PFSK-1 (cell line): ENCODE measurements around the gene DENND10.

Experiments
- FOXP2 ChIP-seq: optimal IDR thresholded peaks from 2 replicates; pipeline ENCODE3; 2011; ENCODE audit warnings: borderline replicate concordance, control low read depth, inconsistent platforms; ENCODE audit not compliant: insufficient read depth; ENCODE audit errors: extremely low read length, extremely low read depth
- POLR2AphosphoS5 ChIP-seq: IDR thresholded peaks from 2 replicates; pipeline ENCODE4 v1.6.1; 2012; ENCODE audit warnings: low read depth, mild to moderate bottlenecking, control low read depth, low read length, moderate library complexity
- SIN3A ChIP-seq: IDR thresholded peaks from 2 replicates; pipeline ENCODE4 v1.6.1; 2012; ENCODE audit warnings: mild to moderate bottlenecking, low read length, moderate library complexity, borderline replicate concordance; ENCODE audit not compliant: insufficient read depth
- TAF1 ChIP-seq: IDR thresholded peaks from 2 replicates; pipeline ENCODE4 v1.6.1; 2012; ENCODE audit warnings: low read length, control low read depth, borderline replicate concordance; ENCODE audit not compliant: insufficient read depth
- TF ChIP-seq, protein P1 (sequence below), 2 experiments: IDR thresholded peaks; 2 replicates each; pipeline versions ENCODE4 v1.6.1 to v1.8.0; 2011 to 2012; ENCODE audit warnings: low read depth in 2 of 2, low read length in 2 of 2, control low read depth in 1 of 2, inconsistent platforms in 1 of 2, mild to moderate bottlenecking in 1 of 2, moderate library complexity in 1 of 2; ENCODE audit not compliant: insufficient read depth in 1 of 2

The DENND10 gene

DNA sequence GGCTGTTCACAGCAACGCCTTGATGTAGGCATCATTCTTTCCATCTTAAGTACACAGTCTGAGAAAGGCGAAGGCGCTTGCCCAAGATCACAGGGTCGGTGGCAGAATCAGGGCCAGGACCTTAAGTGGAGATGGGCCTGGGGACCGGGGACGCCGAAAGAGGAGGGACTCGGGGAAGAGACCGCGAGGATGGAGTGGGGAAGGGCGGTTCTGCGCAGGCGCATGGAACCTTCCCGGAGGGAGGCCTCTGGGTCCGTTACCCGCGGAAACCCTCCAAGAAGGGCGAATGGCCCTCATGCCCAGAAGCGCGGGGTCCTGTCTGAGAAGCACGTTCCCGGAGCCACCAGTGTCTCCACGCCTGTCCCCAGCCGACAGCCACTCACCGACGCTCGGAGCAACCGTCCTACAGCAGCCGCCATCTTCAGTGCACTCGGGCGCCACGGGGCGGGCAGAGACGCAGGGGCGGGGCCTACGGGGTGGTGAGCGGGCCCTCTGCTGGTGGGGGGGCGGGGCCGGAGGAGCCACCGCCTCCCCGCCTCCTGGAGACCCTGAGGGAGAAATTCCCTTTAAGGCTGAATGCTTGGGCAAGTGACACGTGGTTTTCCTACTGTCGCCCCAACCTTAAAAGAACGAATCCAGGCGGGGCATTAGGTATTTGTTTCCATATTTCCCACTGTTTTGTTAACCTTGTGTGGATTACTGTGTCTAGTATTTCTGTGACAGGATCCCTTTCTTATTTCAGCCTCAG lies 74.6 kb downstream of the DENND10 start, which contains the start of gene PRDX3:
PRDX3 (minus strand) TSS at position 441 of the 748 bp plus-strand sequence; CDS start at position 419, 22 bp downstream.
- TF ChIP-seq SIN3A: peak; percentile 30; the same call in 1 of the 2 replicates
- peak; percentile 90 for TF ChIP-seq TAF1
- TF ChIP-seq POLR2AphosphoS5: peak; percentile 98
- no peak for TF ChIP-seq FOXP2
- TF ChIP-seq, protein P1, sequence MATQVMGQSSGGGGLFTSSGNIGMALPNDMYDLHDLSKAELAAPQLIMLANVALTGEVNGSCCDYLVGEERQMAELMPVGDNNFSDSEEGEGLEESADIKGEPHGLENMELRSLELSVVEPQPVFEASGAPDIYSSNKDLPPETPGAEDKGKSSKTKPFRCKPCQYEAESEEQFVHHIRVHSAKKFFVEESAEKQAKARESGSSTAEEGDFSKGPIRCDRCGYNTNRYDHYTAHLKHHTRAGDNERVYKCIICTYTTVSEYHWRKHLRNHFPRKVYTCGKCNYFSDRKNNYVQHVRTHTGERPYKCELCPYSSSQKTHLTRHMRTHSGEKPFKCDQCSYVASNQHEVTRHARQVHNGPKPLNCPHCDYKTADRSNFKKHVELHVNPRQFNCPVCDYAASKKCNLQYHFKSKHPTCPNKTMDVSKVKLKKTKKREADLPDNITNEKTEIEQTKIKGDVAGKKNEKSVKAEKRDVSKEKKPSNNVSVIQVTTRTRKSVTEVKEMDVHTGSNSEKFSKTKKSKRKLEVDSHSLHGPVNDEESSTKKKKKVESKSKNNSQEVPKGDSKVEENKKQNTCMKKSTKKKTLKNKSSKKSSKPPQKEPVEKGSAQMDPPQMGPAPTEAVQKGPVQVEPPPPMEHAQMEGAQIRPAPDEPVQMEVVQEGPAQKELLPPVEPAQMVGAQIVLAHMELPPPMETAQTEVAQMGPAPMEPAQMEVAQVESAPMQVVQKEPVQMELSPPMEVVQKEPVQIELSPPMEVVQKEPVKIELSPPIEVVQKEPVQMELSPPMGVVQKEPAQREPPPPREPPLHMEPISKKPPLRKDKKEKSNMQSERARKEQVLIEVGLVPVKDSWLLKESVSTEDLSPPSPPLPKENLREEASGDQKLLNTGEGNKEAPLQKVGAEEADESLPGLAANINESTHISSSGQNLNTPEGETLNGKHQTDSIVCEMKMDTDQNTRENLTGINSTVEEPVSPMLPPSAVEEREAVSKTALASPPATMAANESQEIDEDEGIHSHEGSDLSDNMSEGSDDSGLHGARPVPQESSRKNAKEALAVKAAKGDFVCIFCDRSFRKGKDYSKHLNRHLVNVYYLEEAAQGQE (IDR thresholded peaks at IDR 0.05; ENCODE audit: insufficient read depth in 1 of 2, low read depth in 2 of 2, low read length in 2 of 2): 0 out of 4 replicates have a peak, but pooled peaks of 1 of the 2 experiments have one; percentile 49

DNA sequence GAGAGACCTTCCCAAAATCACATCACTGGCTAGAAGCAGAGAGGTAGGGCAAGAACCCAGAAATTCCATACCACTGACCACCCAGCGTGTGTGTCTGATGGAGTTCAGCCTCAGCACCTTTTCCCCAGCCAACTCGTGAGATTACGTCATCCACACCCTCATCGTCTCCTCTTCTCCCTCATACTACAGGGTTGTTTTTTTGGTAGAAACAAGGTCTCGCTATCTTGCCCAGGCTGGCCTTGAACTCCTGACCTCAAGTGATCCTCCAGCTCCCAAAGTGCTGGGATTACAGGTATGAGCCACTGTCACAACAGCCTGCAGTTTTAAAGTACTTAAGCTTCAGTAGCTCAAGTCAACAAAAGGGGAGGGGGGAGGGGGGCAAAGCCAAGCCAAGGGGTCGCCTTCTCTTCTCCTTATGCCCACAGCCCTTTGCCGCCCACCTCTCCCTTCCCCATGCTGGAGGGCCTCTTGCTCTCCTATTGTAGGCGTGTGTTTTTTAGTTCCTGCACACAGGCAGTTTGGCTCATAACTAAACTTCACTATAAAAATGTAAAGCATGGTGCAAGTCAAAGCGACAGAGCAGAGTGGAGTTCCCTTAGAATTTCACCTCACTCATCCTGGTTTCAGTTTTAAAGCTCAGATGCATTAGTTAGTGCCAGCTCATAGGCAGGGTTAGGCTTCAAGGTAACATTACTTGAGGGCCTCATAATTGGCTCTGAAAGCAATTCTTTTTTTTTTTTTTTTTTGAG lies 79.9 kb downstream of the DENND10 start:
- TF ChIP-seq FOXP2 (no peak), SIN3A (no peak), TAF1 (no peak), POLR2AphosphoS5 (no peak)
- TF ChIP-seq, protein P1 (IDR thresholded peaks at IDR 0.05; ENCODE audit: insufficient read depth in 1 of 2, low read depth in 2 of 2, low read length in 2 of 2): no peak
